ENCODE data around the gene DDX54.

Gene DDX54

DNA sequence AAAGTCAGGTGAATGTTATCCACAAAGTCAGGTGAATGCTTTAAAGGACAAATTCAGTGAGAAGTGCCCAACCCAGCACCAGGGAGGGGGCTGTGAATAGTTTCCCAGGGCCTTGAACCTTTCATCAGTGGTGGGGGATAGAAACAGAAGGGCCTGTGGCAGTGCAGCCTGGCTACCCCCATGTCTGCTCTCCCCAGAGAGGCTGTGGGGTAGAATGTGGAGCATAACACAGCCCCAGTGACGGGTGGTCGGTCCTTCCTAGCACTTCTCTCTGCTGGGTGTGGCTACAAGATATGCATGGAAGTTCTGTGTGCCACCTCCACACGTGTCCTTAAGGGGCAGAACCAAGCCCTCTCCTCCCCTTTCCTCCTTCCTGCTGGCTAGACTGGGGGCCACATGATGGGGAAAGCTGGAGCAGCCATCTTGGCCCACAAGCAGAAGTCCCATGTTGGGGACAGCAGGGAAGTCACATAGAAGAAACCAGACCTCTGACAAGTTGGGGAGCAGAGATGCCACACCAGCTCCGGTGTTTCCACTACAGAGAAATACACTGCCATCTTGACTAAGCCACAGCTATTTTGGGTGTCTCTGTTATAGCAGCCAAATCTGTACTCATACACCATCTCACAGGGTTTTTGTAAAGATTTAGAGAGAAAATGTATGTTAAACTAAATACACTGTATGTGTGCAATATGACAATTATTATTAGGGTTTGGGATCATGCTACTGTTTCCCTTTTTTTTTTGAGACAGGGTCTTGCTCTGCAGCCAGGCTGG, 17.2 kb upstream of the DDX54 start:
- H3K4me3 ChIP-seq (ENCODE audit: low read depth, low read length): no peak overlapping the region
- no peak for TF ChIP-seq CTCF (IDR thresholded peaks at IDR 0.05; ENCODE audit: control insufficient read depth, extremely low read depth, insufficient read depth)
- no peak for DNase-seq (ENCODE audit: low read depth)

GRCh38 chr12:113201187-113202177, 16.2 kb upstream of the DDX54 start:
- no peak for DNase-seq (ENCODE audit: low read depth)
- TF ChIP-seq CTCF (IDR thresholded peaks at IDR 0.05; ENCODE audit: control insufficient read depth, extremely low read depth, insufficient read depth): no peak
- no peak overlapping the region for H3K4me3 ChIP-seq (ENCODE audit: low read depth, low read length)

- no peak overlapping the region for H3K4me3 ChIP-seq (ENCODE audit: low read depth, low read length)
- no peak for DNase-seq (ENCODE audit: low read depth)
- no peak for TF ChIP-seq CTCF (IDR thresholded peaks at IDR 0.05; ENCODE audit: control insufficient read depth, extremely low read depth, insufficient read depth)
Measured at GRCh38 chr12:113200021-113200797, 14.9 kb upstream of the DDX54 start.

GRCh38 chr12:113198296-113198695, 13.0 kb upstream of the DDX54 start:
- H3K4me3 ChIP-seq (ENCODE audit: low read depth, low read length): no peak overlapping the region
- no peak for DNase-seq (ENCODE audit: low read depth)
- TF ChIP-seq CTCF (IDR thresholded peaks at IDR 0.05; ENCODE audit: control insufficient read depth, extremely low read depth, insufficient read depth): no peak

DNA sequence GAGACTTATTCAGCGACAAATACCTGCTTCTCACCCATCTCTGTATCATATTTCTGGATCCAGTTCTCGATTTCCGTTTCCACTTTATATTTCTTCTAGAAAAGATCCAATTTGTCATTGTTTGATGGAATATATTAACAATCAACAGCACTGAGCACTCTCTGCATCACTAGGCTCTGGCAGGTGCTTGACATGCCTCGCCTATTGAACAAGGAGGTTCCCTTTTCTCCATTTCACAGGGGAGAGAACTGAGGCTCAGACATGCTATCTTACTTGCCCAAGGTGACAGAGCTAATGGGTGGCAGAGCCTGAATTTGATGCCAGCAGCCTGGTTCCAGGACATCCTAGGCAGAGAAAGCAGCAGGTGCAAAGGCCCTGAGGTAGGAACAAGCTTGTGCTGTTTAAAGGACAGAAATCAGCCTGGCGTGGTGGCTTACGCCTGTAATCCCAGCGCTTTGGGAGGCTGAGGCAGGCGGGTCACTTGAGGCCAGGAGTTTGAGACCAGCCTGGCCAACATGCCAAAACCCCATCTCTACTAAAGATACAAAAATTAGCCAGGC, 12.3 kb upstream of the DDX54 start:
- no peak for TF ChIP-seq CTCF (IDR thresholded peaks at IDR 0.05; ENCODE audit: control insufficient read depth, extremely low read depth, insufficient read depth)
- H3K4me3 ChIP-seq (ENCODE audit: low read depth, low read length): no peak overlapping the region
- no peak for DNase-seq (ENCODE audit: low read depth)

DNA sequence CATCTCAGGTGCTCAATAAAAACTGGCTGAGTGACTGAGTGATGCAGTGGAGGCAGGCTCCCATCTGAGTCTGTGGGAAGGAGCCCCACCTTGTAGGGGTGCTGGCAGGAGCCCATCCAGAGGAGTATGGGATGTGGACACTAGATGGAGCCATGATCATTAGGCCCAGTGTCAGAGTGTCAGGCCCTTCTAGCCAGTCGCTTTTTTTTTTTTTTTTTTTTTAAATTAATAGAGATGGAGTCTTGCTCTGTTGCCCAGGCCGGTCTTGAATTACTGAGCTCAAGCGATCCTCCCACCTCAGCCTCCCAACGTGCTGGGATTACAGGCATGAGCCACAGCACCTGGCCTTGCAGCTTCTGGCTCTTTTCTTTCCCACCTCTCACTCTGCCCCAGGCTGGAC, 11.7 kb upstream of the DDX54 start:
- TF ChIP-seq CTCF (IDR thresholded peaks at IDR 0.05; ENCODE audit: control insufficient read depth, extremely low read depth, insufficient read depth): peak; percentile 77
- DNase-seq (ENCODE audit: low read depth): no peak

More for the DNA sequence above, 11.7 kb upstream of the DDX54 start:
- no peak overlapping the region for H3K4me3 ChIP-seq (ENCODE audit: low read depth, low read length)

Measured in LNCaP clone FGC (cell line).